ENCODE data around the gene PJVK.

The PJVK gene

DNA sequence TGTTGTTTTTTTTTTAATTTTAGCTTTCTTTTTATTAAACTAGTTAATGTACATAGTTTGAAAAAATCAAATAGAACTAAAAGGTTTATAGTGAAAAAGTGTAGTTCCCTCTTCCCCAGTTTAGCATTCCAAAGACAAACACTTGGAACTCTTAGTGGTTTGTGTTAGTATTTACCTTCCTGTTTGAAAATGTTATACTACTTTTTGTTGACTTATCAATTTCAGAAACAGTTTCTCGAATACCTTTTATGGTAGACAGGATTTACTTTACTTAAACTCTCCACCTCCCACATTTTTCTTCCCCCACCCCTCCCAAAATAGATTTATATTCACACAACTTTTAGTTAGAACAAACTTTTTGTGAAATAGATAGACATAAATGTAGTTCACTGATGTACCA, 55.8 kb downstream of the PJVK start:
- WGBS (ENCODE audit: extremely low coverage, insufficient coverage, insufficient read length): no CpG with 5 or more reads among the region's 1 CpG
- Histone ChIP-seq H2BK120ac (ENCODE audit: insufficient read depth, low read length, poor library complexity) (no peak overlapping the region), H2BK12ac (ENCODE audit: low read length) (no peak overlapping the region)

DNA sequence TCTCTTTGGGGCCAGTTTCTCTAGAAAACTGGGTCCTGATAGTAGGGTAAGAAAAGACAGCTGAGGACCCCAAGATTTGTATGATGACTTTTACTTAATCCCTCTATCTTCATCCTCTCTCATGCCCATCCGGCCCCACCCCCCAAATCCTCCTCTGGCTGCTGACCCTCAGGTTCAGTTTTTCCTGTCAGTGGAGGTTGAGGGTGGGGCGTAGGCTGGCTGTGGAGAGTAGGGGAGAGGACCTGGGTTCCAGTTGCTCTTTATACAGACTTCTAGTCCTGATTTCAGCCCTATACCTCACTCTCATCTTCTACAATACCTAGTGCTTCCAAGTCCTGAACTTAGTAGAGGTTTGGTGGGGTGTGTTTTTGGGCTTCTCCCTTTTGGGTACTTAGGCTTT, 57.5 kb downstream of the PJVK start:
- H3K27ac ChIP-seq (ENCODE audit: low read depth, low read length): no peak overlapping the region
- no peak overlapping the region for H3K4me3 ChIP-seq (ENCODE audit: low read depth, low read length)
- H2AFZ ChIP-seq (ENCODE audit: insufficient read depth, low read length, poor library complexity): no peak overlapping the region
- no peaks in the 10 kb centered on the region for H3K79me2 ChIP-seq (ENCODE audit: control insufficient read depth, insufficient read depth, low read length, poor library complexity)
- H3K27me3 ChIP-seq (ENCODE audit: insufficient read depth, low read length): no peaks in the 10 kb centered on the region
- H3K79me1 ChIP-seq (ENCODE audit: low read length): no peaks in the 10 kb centered on the region
- DNase-seq: no peak
- H3K23ac ChIP-seq (ENCODE audit: low read length): no peak overlapping the region
- H2BK12ac ChIP-seq (ENCODE audit: low read length): no peak overlapping the region
- H3K4me1 ChIP-seq (ENCODE audit: control insufficient read depth in 1 of 2, insufficient read depth in 2 of 2, low read length in 2 of 2): no peaks in the 10 kb centered on the region
- no peak overlapping the region for H2BK120ac ChIP-seq (ENCODE audit: insufficient read depth, low read length, poor library complexity)
- no peak overlapping the region for H4K8ac ChIP-seq (ENCODE audit: low read depth, low read length)
- no peak overlapping the region for H3K4me2 ChIP-seq (ENCODE audit: low read length)
- H3K4ac ChIP-seq (ENCODE audit: low read depth, low read length): no peak overlapping the region
- H4K12ac ChIP-seq (ENCODE audit: low read depth, low read length): no peak overlapping the region
- H3K36me3 ChIP-seq (ENCODE audit: control insufficient read depth in 1 of 2, insufficient read depth in 2 of 2, low read length in 2 of 2): no peaks in the 10 kb centered on the region
- H3K9ac ChIP-seq (ENCODE audit: low read length): no peak overlapping the region
- H4K91ac ChIP-seq (ENCODE audit: low read depth, low read length): no peak overlapping the region
- H3K14ac ChIP-seq (ENCODE audit: low read length): no peak overlapping the region
- H3K18ac ChIP-seq (ENCODE audit: low read length): no peak overlapping the region
- H2AK5ac ChIP-seq (ENCODE audit: low read length): no peak overlapping the region
- no CpG with 5 or more reads among the region's 2 CpGs for whole genome bisulfite sequencing (ENCODE audit: extremely low coverage, insufficient coverage, insufficient read length)
- H2BK5ac ChIP-seq (ENCODE audit: low read depth, low read length, poor library complexity): no peak overlapping the region
- H3K9me3 ChIP-seq (ENCODE audit: insufficient read depth, low read depth, low read length): no peaks in the 10 kb centered on the region

More for the DNA sequence above, 55.8 kb downstream of the PJVK start:
- Histone ChIP-seq H2BK5ac (ENCODE audit: low read depth, low read length, poor library complexity) (no peak overlapping the region), H3K27me3 (ENCODE audit: insufficient read depth, low read length) (no peaks in the 10 kb centered on the region), H3K18ac (ENCODE audit: low read length) (no peak overlapping the region), H3K79me1 (ENCODE audit: low read length) (no peaks in the 10 kb centered on the region), H3K23ac (ENCODE audit: low read length) (no peak overlapping the region), H3K4ac (ENCODE audit: low read depth, low read length) (no peak overlapping the region), H3K27ac (ENCODE audit: low read depth, low read length) (no peak overlapping the region), H4K12ac (ENCODE audit: low read depth, low read length) (no peak overlapping the region), H3K9ac (ENCODE audit: low read length) (no peak overlapping the region), H2AK5ac (ENCODE audit: low read length) (no peak overlapping the region), H4K91ac (ENCODE audit: low read depth, low read length) (no peak overlapping the region), H3K4me2 (ENCODE audit: low read length) (no peak overlapping the region), H4K8ac (ENCODE audit: low read depth, low read length) (no peak overlapping the region), H3K14ac (ENCODE audit: low read length) (no peak overlapping the region), H3K4me1 (ENCODE audit: control insufficient read depth in 1 of 2, insufficient read depth in 2 of 2, low read length in 2 of 2) (no peaks in the 10 kb centered on the region), H2AFZ (ENCODE audit: insufficient read depth, low read length, poor library complexity) (no peak overlapping the region), H3K9me3 (ENCODE audit: insufficient read depth, low read depth, low read length) (no peaks in the 10 kb centered on the region), H3K79me2 (ENCODE audit: control insufficient read depth, insufficient read depth, low read length, poor library complexity) (no peaks in the 10 kb centered on the region), H3K4me3 (ENCODE audit: low read depth, low read length) (no peak overlapping the region), H3K36me3 (ENCODE audit: control insufficient read depth in 1 of 2, insufficient read depth in 2 of 2, low read length in 2 of 2) (no peaks in the 10 kb centered on the region)
- no peak for DNase-seq

- H3K9ac ChIP-seq (ENCODE audit: low read length): no peak overlapping the region
- H3K79me2 ChIP-seq (ENCODE audit: control insufficient read depth, insufficient read depth, low read length, poor library complexity): no peaks in the 10 kb centered on the region
- no peak overlapping the region for H4K91ac ChIP-seq (ENCODE audit: low read depth, low read length)
- no peaks in the 10 kb centered on the region for H3K79me1 ChIP-seq (ENCODE audit: low read length)
- whole genome bisulfite sequencing (ENCODE audit: extremely low coverage, insufficient coverage, insufficient read length): no CpG with 5 or more reads among the region's 6 CpGs
- H2BK120ac ChIP-seq (ENCODE audit: insufficient read depth, low read length, poor library complexity): no peak overlapping the region
- H3K36me3 ChIP-seq (ENCODE audit: control insufficient read depth in 1 of 2, insufficient read depth in 2 of 2, low read length in 2 of 2): no peaks in the 10 kb centered on the region
- H2AK5ac ChIP-seq (ENCODE audit: low read length): no peak overlapping the region
- no peak overlapping the region for H2AFZ ChIP-seq (ENCODE audit: insufficient read depth, low read length, poor library complexity)
- no peak overlapping the region for H4K8ac ChIP-seq (ENCODE audit: low read depth, low read length)
- H3K9me3 ChIP-seq (ENCODE audit: insufficient read depth, low read depth, low read length): no peaks in the 10 kb centered on the region
- no peak for DNase-seq
- H3K4me2 ChIP-seq (ENCODE audit: low read length): no peak overlapping the region
- H4K12ac ChIP-seq (ENCODE audit: low read depth, low read length): no peak overlapping the region
- H3K23ac ChIP-seq (ENCODE audit: low read length): no peak overlapping the region
- no peak overlapping the region for H3K4ac ChIP-seq (ENCODE audit: low read depth, low read length)
- H3K18ac ChIP-seq (ENCODE audit: low read length): no peak overlapping the region
- H3K4me1 ChIP-seq (ENCODE audit: control insufficient read depth in 1 of 2, insufficient read depth in 2 of 2, low read length in 2 of 2): no peaks in the 10 kb centered on the region
- no peak overlapping the region for H3K4me3 ChIP-seq (ENCODE audit: low read depth, low read length)
- H3K27ac ChIP-seq (ENCODE audit: low read depth, low read length): no peak overlapping the region
- H3K27me3 ChIP-seq (ENCODE audit: insufficient read depth, low read length): no peaks in the 10 kb centered on the region
- no peak overlapping the region for H2BK12ac ChIP-seq (ENCODE audit: low read length)
- no peak overlapping the region for H2BK5ac ChIP-seq (ENCODE audit: low read depth, low read length, poor library complexity)
- H3K14ac ChIP-seq (ENCODE audit: low read length): no peak overlapping the region
These were observed 59.2 kb downstream of the PJVK start for GRCh38 chr2:178510384-178510783.

All from trophoblast cell (in vitro differentiated cells and primary cell).